Hepatocyte (in vitro differentiated cells): ENCODE data around the gene PROKR2.

Source experiments
- CTCF ChIP-seq: fragments of 200-600 bp; sonication (generic); IDR thresholded peaks from 2 replicates; pipeline ENCODE4 v1.5.1; 2016; ENCODE audit warnings: antibody characterized with exemption, mild to moderate bottlenecking; ENCODE audit not compliant: poor library complexity
- EZH2 ChIP-seq: fragments of 200-600 bp; sonication (generic); IDR thresholded peaks from 2 replicates; pipeline ENCODE4 v1.6.1; 2016; ENCODE audit warnings: antibody characterized with exemption, mild to moderate bottlenecking, borderline replicate concordance
- EZH2phosphoT487 ChIP-seq: fragments of 200-600 bp; sonication (generic); IDR thresholded peaks from one replicate; pipeline ENCODE4 v1.6.1; 2018; ENCODE audit warnings: antibody characterized with exemption, mild to moderate bottlenecking, low read depth, moderate library complexity; ENCODE audit not compliant: unreplicated experiment, severe bottlenecking

GRCh38 chr20:5279661-5280060, 37.1 kb downstream of the PROKR2 start:
- TF ChIP-seq EZH2, result no peak
- TF ChIP-seq CTCF, result no peak
- TF ChIP-seq EZH2phosphoT487, result no peak
